Coronary artery (tissue), 2 donors: ENCODE results near the gene CHST12.

Experiments used
- DNase-seq: peaks from one replicate; pipeline ENCODE4 v3.0.0-alpha.2; 2017; ENCODE audit warnings: low spot score
- H3K27ac ChIP-seq, 2 donors: fragments of 200-600 bp; sonication (generic); one replicate each; pipeline ENCODE4 v1.5.1; 2016 to 2019
- H3K4me3 ChIP-seq: fragments of 200-600 bp; sonication (generic); 2 replicates; pipeline ENCODE4 v1.5.1; 2016; ENCODE audit warnings: mild to moderate bottlenecking, moderate library complexity
- CTCF ChIP-seq: fragments of 200-600 bp; sonication (generic); IDR thresholded peaks from one replicate; pipeline ENCODE4 v1.5.1; 2019; ENCODE audit warnings: antibody characterized with exemption

The CHST12 gene

DNA sequence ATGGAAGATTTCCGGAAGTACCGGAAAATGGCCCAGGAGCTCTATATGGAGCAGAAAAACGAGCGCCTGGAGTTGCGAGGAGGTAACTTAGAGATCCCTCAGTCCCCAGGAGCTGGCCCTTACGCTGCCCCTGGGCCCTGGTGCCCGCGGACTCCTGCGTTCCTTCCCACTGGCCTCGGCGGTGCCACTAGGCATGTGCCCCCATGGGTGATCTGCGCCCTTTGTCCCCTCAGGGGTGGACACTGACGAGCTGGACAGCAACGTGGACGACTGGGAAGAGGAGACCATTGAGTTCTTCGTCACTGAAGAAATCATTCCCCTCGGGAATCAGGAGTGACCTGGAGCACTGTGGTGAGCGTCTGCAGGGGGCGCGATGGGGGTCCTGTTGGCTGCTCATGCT, 24.2 kb upstream of the CHST12 start:
- H3K4me3 ChIP-seq: no peak overlapping the region
- DNase-seq: no peak
- no peak overlapping the region for H3K27ac ChIP-seq

DNA sequence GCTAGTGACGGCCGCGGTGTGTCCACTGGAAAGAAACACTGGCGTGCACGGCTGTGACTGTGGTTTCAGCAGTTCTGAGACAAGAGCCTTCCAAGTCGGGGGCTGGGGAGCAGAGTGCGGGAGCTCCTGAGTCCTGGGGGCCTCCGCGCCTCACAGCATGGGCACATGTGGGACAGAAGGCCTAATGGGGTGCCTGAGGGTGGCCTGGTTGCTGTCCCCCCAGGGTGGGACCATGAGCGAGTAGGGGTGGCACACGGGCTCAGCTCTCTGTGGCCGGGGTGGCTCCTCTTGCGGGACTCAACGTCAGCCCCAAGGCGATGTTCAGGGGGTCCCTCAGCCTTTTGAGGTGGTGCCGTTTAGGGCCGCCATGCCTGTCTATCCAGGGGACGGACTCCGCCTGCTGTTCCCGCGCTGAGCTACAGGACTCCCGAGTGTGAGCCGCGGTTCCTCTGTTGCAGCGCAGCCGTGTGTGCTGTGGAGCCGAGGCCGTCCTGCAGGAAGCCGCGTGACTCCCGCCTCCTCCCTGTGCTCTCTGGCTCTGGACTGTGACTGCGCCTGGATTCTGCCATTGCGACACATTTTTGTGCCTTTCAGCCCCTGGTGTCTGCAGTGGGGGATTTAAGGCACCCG, 23.5 kb upstream of the CHST12 start:
- no peak for DNase-seq
- Histone ChIP-seq H3K27ac (no peak overlapping the region), H3K4me3 (no peak overlapping the region)
- TF ChIP-seq CTCF: no peak

More for the DNA sequence above, 24.2 kb upstream of the CHST12 start:
- TF ChIP-seq CTCF: no peak

GRCh38 chr7:2380461-2380860, 22.9 kb upstream of the CHST12 start:
- H3K4me3 ChIP-seq: no peak overlapping the region
- no peak for DNase-seq
- no peak overlapping the region for H3K27ac ChIP-seq
- TF ChIP-seq CTCF: no peak

GRCh38 chr7:2381227-2381626, 22.2 kb upstream of the CHST12 start:
- TF ChIP-seq CTCF: no peak
- DNase-seq: no peak
- H3K4me3 ChIP-seq: no peak overlapping the region

DNA sequence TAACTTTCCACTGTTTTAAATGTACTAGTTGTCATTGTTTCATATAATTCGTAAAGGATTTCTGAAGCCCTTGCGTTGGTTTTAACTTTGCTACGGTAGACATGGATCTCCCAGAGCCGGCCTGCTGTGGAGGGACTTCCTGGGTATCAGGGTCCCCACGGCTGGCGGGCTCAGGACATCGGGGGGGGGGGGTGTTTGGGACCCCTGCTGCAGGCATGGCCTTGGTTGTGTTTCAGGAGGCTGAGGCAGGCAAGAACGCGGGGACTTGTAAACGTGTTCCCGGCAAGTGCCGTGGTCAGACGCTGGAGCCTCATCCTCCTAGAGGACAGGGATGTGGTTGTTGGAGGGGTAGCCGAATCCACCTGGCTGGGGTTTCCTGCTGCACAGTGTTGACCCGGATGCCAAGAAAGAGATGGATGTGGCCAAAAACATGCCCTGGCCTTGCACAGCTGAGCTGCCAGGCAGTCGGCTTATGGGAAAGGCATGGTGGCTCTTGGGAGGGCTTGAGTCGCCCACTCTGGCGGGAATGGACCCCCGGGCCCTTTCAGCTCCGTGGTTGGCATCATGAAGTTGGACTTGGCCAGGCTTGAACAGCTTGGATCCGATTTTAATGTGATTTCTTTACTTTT, 21.4 kb upstream of the CHST12 start:
- Histone ChIP-seq H3K27ac (no peak overlapping the region), H3K4me3 (no peak overlapping the region)
- DNase-seq: no peak
- TF ChIP-seq CTCF: no peak

More at GRCh38 chr7:2381227-2381626, 22.2 kb upstream of the CHST12 start:
- no peak overlapping the region for H3K27ac ChIP-seq

DNA sequence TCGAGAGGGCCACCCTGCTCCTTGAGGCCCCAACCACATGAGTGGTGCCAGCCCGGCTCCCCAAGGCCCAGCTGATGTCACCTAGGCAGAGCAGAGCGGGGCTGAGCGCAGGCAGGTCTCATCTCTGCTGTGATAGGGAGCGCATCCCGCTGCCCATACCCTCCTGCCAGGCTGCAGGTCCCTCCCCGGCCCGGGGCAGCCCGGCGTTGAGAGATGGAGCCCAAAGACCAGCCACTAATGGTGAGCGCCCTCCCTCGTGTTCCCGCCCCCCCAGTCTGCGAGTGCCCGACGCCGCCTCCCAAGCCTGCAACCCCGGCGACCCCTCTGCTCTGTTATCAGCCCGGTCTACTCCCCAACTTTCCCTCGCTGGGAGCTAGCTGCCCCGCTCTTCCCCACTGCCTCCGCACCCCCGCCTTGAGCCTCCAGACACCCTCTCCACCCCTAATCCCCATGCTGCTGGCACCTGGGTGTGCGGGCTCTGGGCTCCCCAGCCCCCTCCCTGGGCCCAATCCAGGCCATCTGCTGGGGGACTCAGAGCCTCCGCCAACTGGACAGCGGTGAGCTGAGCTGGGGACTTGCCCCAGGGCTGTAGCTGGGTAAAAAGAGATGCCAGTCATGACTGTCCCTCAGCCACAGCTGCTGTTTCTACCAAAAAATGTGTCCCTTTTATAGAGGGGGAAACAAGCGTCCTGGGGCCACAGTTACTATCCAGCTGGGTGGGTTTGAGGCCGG, 19.7 kb upstream of the CHST12 start:
- TF ChIP-seq CTCF: no peak
- no peak for DNase-seq
- H3K4me3 ChIP-seq: no peak overlapping the region
- no peak overlapping the region for H3K27ac ChIP-seq
